ENCODE data around the gene CEACAM19. TPM values are rescaled to one million over a fixed set of nuclear protein-coding genes. Genes with fewer than 3 reads are reported as not detected.

The CEACAM19 gene
- total and polyA plus RNA-seq, 2 of the 13 experiments (the other 11 are each of a cell fraction or from before 2014, with no cell fraction given), result 1.3 to 4.0 TPM

DNA sequence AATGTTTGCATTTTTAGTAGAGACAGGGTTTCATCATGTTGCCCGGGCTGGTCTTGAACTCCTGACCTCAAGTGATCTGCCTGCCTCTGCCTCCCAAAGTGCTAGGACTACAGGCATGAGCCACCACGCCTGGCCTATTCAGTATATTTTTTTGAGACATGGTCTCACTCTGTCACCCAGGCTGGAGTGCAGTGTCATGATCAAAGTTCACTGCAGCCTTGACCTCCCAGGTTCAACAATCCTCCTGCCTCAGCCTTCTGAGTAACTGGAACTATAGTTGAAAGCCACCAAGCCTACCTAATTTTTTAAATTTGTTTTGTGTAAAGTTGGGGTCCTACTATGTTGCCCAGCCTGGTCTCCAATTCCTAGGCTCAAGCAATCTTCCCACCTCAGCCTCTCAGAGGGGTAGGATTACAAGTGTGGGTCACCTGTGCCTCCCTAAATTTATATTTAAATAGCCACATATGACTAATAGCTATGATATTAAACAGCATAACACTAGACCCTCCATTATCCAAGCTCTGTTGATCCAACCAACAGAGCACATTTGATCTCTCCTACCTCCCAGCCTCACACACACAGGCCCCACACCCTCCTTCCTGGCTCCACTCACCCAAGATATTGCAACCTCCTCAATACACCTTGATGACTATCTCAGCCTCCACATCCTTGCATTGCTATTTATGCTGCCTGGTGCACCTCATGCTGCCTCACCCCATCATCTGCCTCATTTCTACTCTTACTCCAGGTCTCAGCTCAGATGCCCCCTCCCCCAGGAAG, 2.1 kb upstream of the CEACAM19 start (continued):
- TF ChIP-seq, protein P1, sequence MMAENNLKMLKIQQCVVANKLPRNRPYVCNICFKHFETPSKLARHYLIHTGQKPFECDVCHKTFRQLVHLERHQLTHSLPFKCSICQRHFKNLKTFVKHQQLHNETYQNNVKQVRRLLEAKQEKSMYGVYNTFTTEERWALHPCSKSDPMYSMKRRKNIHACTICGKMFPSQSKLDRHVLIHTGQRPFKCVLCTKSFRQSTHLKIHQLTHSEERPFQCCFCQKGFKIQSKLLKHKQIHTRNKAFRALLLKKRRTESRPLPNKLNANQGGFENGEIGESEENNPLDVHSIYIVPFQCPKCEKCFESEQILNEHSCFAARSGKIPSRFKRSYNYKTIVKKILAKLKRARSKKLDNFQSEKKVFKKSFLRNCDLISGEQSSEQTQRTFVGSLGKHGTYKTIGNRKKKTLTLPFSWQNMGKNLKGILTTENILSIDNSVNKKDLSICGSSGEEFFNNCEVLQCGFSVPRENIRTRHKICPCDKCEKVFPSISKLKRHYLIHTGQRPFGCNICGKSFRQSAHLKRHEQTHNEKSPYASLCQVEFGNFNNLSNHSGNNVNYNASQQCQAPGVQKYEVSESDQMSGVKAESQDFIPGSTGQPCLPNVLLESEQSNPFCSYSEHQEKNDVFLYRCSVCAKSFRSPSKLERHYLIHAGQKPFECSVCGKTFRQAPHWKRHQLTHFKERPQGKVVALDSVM (CRISPR knock-in tag; IDR thresholded peaks at IDR 0.05), result peak; percentile 81
- TF ChIP-seq YY1 (IDR thresholded peaks at IDR 0.05; ENCODE audit: insufficient read depth, insufficient replicate concordance, low read depth, low read length) (no peak), ZNF550 (CRISPR knock-in tag; IDR thresholded peaks at IDR 0.05; ENCODE audit: borderline replicate concordance) (no peak), RARA (CRISPR knock-in tag; IDR thresholded peaks at IDR 0.05) (peak; percentile 75), ZUFSP (CRISPR knock-in tag; IDR thresholded peaks at IDR 0.05; ENCODE audit: borderline replicate concordance) (no peak), ZNF121 (CRISPR knock-in tag; IDR thresholded peaks at IDR 0.05) (peak; percentile 17; the same call in 1 of the 2 replicates), FOXK1 (CRISPR knock-in tag; IDR thresholded peaks at IDR 0.05; ENCODE audit: borderline replicate concordance, low read depth) (no peak), ZSCAN29 (CRISPR knock-in tag; conservative IDR thresholded peaks at IDR 0.05) (no peak), CREM (IDR thresholded peaks at IDR 0.05) (no peak), CREM (CRISPR knock-in tag; IDR thresholded peaks at IDR 0.05) (no peak), ZNF589 (CRISPR knock-in tag; conservative IDR thresholded peaks at IDR 0.05) (no peak), ZIK1 (CRISPR knock-in tag; IDR thresholded peaks at IDR 0.05; ENCODE audit: borderline replicate concordance, low read depth) (no peak), CBX2 (IDR thresholded peaks at IDR 0.05; ENCODE audit: low read depth, low read length) (no peak), CBX2 (CRISPR knock-in tag; IDR thresholded peaks at IDR 0.05; ENCODE audit: low read depth) (no peak), PLSCR1 (CRISPR knock-in tag; IDR thresholded peaks at IDR 0.05; ENCODE audit: borderline replicate concordance) (no peak), ZBTB46 (CRISPR knock-in tag; IDR thresholded peaks at IDR 0.05; ENCODE audit: borderline replicate concordance) (no peak), ZNF160 (CRISPR knock-in tag; IDR thresholded peaks at IDR 0.05) (no peak), RORA (CRISPR knock-in tag; IDR thresholded peaks at IDR 0.05) (no peak), ZNF777 (CRISPR knock-in tag; IDR thresholded peaks at IDR 0.05) (no peak)
- TF ChIP-seq, protein P2, sequence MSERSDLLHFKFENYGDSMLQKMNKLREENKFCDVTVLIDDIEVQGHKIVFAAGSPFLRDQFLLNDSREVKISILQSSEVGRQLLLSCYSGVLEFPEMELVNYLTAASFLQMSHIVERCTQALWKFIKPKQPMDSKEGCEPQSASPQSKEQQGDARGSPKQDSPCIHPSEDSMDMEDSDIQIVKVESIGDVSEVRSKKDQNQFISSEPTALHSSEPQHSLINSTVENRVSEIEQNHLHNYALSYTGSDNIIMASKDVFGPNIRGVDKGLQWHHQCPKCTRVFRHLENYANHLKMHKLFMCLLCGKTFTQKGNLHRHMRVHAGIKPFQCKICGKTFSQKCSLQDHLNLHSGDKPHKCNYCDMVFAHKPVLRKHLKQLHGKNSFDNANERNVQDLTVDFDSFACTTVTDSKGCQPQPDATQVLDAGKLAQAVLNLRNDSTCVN (CRISPR knock-in tag; IDR thresholded peaks at IDR 0.05; ENCODE audit: borderline replicate concordance), result no peak
- TF ChIP-seq, protein P3, sequence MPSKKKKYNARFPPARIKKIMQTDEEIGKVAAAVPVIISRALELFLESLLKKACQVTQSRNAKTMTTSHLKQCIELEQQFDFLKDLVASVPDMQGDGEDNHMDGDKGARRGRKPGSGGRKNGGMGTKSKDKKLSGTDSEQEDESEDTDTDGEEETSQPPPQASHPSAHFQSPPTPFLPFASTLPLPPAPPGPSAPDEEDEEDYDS (CRISPR knock-in tag; IDR thresholded peaks at IDR 0.05), result no peak
